Mesendoderm (in vitro differentiated cells): ENCODE data around the gene PTBP2.

Experiments
- DNase-seq: peaks from one replicate; pipeline ENCODE4 v3.0.0; 2013
- H2AK5ac ChIP-seq: 2 replicates; pipeline ENCODE4 v1.6.1; 2013; ENCODE audit warnings: low read length, inconsistent platforms
- H2BK120ac ChIP-seq: 2 replicates; pipeline ENCODE4 v1.6.1; 2013; ENCODE audit warnings: low read depth, mild to moderate bottlenecking, low read length, moderate library complexity, mixed read lengths
- H2BK15ac ChIP-seq: replicated peaks from 2 replicates; pipeline ENCODE4 v1.6.1; 2013; ENCODE audit warnings: low read depth, mild to moderate bottlenecking, moderate library complexity
- H2BK5ac ChIP-seq: 2 replicates; pipeline ENCODE4 v1.6.1; 2013; ENCODE audit warnings: low read length, inconsistent platforms
- H3K18ac ChIP-seq: 2 replicates; pipeline ENCODE4 v1.6.1; 2013; ENCODE audit warnings: mild to moderate bottlenecking, low read length, mixed read lengths
- H3K23ac ChIP-seq: one replicate; pipeline ENCODE4 v1.6.1; 2013; ENCODE audit warnings: low read length
- H3K27ac ChIP-seq: 2 replicates; pipeline ENCODE4 v1.5.1; 2013; ENCODE audit warnings: low read depth, mild to moderate bottlenecking, inconsistent platforms, low read length, moderate library complexity
- H3K27me3 ChIP-seq: 2 replicates; pipeline ENCODE4 v1.6.1; 2013; ENCODE audit warnings: low read length, control low read depth, mild to moderate bottlenecking, inconsistent platforms; ENCODE audit not compliant: insufficient read depth, poor library complexity
- H3K36me3 ChIP-seq: 2 replicates; pipeline ENCODE4 v1.6.1; 2013; ENCODE audit warnings: low read length, inconsistent platforms; ENCODE audit not compliant: control insufficient read depth, insufficient read depth
- H3K4ac ChIP-seq: one replicate; pipeline ENCODE4 v1.6.1; 2013; ENCODE audit warnings: low read depth, mild to moderate bottlenecking, low read length, moderate library complexity
- H3K4me1 ChIP-seq: 2 replicates; pipeline ENCODE4 v1.6.1; 2013; ENCODE audit warnings: low read depth, low read length, inconsistent platforms; ENCODE audit not compliant: control insufficient read depth
- H3K4me2 ChIP-seq: 2 replicates; pipeline ENCODE4 v1.6.1; 2013; ENCODE audit warnings: low read length
- H3K4me3 ChIP-seq: 2 replicates; pipeline ENCODE4 v1.5.1; 2013; ENCODE audit warnings: mild to moderate bottlenecking, low read length
- H3K56ac ChIP-seq: one replicate; pipeline ENCODE4 v1.6.1; 2013; ENCODE audit warnings: low read length
- H3K79me1 ChIP-seq: 2 replicates; pipeline ENCODE4 v1.6.1; 2013; ENCODE audit warnings: low read length, inconsistent platforms
- H3K79me2 ChIP-seq: 2 replicates; pipeline ENCODE4 v1.6.1; 2013; ENCODE audit warnings: mild to moderate bottlenecking, low read length; ENCODE audit not compliant: control insufficient read depth, insufficient read depth
- H3K9ac ChIP-seq: 2 replicates; pipeline ENCODE4 v1.6.1; 2013; ENCODE audit warnings: low read length, inconsistent platforms
- H4K5ac ChIP-seq: one replicate; pipeline ENCODE4 v1.6.1; 2013; ENCODE audit warnings: low read length
- H4K8ac ChIP-seq: one replicate; pipeline ENCODE4 v1.6.1; 2013; ENCODE audit warnings: low read depth, mild to moderate bottlenecking, control low read depth, low read length, moderate library complexity
- WGBS: extraction: QIAGEN DNeasy Blood & Tissue Kit; methylation state at CpG from one replicate; pipeline ENCODE4 v1.1.7; 2013; ENCODE audit warnings: low lambda C conversion rate, missing lambda C conversion rate; ENCODE audit not compliant: insufficient coverage; ENCODE audit errors: extremely low coverage; 5-methylcytosine and 5-hydroxymethylcytosine counted together

Gene PTBP2

GRCh38 chr1:96722161-96722922 lies 758 bp downstream of the PTBP2 start:
- Histone ChIP-seq H3K56ac (peak overlapping the region; percentile 85), H3K4me3 (peak overlapping the region; percentile 97), H3K79me1 (no peaks in the 10 kb centered on the region), H3K23ac (no peak overlapping the region), H4K8ac (peak overlapping the region; percentile 100), H3K4ac (peak overlapping the region; percentile 99), H3K27ac (peak overlapping the region; percentile 94), H3K79me2 (peaks cover 34% of the 10 kb centered on the region), H3K4me1 (peaks cover 2% of the 10 kb centered on the region), H2BK120ac (peak overlapping the region; percentile 99), H3K18ac (peak overlapping the region; percentile 100), H3K4me2 (peak overlapping the region; percentile 59), H3K27me3 (no peaks in the 10 kb centered on the region), H2AK5ac (no peak overlapping the region), H3K9ac (peak overlapping the region; percentile 95), H3K36me3 (no peaks in the 10 kb centered on the region), H2BK5ac (peak overlapping the region; percentile 24), H2BK15ac (no peak overlapping the region), H4K5ac (no peak overlapping the region)
- no CpG with 5 or more reads among the region's 29 CpGs for WGBS
- peak; percentile 75 for DNase-seq

GRCh38 chr1:96722958-96723357 lies 1.4 kb downstream of the PTBP2 start:
- no peak for DNase-seq

GRCh38 chr1:96723377-96723776 lies 1.8 kb downstream of the PTBP2 start:
- Histone ChIP-seq H3K27ac (no peak overlapping the region), H3K79me2 (peaks cover 42% of the 10 kb centered on the region), H3K4me3 (peak overlapping the region; percentile 15), H3K36me3 (no peaks in the 10 kb centered on the region), H3K4ac (no peak overlapping the region), H3K4me2 (peak overlapping the region; percentile 42), H3K79me1 (no peaks in the 10 kb centered on the region), H4K8ac (no peak overlapping the region), H2BK5ac (no peak overlapping the region), H3K56ac (peak overlapping the region; percentile 65), H3K23ac (no peak overlapping the region), H3K18ac (no peak overlapping the region), H2BK120ac (no peak overlapping the region), H4K5ac (no peak overlapping the region), H2AK5ac (no peak overlapping the region), H2BK15ac (no peak overlapping the region), H3K4me1 (peaks cover 2% of the 10 kb centered on the region), H3K9ac (peak overlapping the region; percentile 95), H3K27me3 (no peaks in the 10 kb centered on the region)
- no peak for DNase-seq
- no CpG with 5 or more reads among the region's 4 CpGs for WGBS

More at GRCh38 chr1:96722958-96723357, 1.4 kb downstream of the PTBP2 start:
- Histone ChIP-seq H2BK120ac (no peak overlapping the region), H3K79me1 (no peaks in the 10 kb centered on the region), H3K18ac (no peak overlapping the region), H4K8ac (no peak overlapping the region), H3K4ac (no peak overlapping the region), H2BK15ac (no peak overlapping the region), H3K4me3 (peak overlapping the region; percentile 97), H3K27ac (no peak overlapping the region), H2BK5ac (no peak overlapping the region), H2AK5ac (no peak overlapping the region), H3K4me1 (peaks cover 2% of the 10 kb centered on the region), H3K56ac (peak overlapping the region; percentile 65), H3K9ac (peak overlapping the region; percentile 95), H3K23ac (no peak overlapping the region), H3K36me3 (no peaks in the 10 kb centered on the region), H3K4me2 (peak overlapping the region; percentile 59), H4K5ac (no peak overlapping the region), H3K27me3 (no peaks in the 10 kb centered on the region), H3K79me2 (peaks cover 38% of the 10 kb centered on the region)
- WGBS = no CpG with 5 or more reads among the region's 3 CpGs

- H3K4ac ChIP-seq = no peak overlapping the region
- H2AK5ac ChIP-seq = no peak overlapping the region
- H2BK5ac ChIP-seq = no peak overlapping the region
- no peak overlapping the region for H3K4me3 ChIP-seq
- no peak overlapping the region for H3K27ac ChIP-seq
- no peak overlapping the region for H3K23ac ChIP-seq
- H3K4me1 ChIP-seq = peaks cover 2% of the 10 kb centered on the region
- no peak overlapping the region for H2BK15ac ChIP-seq
- no peaks in the 10 kb centered on the region for H3K27me3 ChIP-seq
- no peaks in the 10 kb centered on the region for H3K36me3 ChIP-seq
- WGBS = no CpG with 5 or more reads among the region's 3 CpGs
- H3K4me2 ChIP-seq = no peak overlapping the region
- no peak for DNase-seq
- H2BK120ac ChIP-seq = no peak overlapping the region
- H3K79me2 ChIP-seq = peaks cover 45% of the 10 kb centered on the region
- no peak overlapping the region for H3K9ac ChIP-seq
- H4K8ac ChIP-seq = no peak overlapping the region
- no peak overlapping the region for H3K56ac ChIP-seq
- no peak overlapping the region for H3K18ac ChIP-seq
- no peaks in the 10 kb centered on the region for H3K79me1 ChIP-seq
- H4K5ac ChIP-seq = no peak overlapping the region
Measured at GRCh38 chr1:96723936-96724335, 2.4 kb downstream of the PTBP2 start.

GRCh38 chr1:96727860-96728259 lies 6.3 kb downstream of the PTBP2 start:
- H2BK15ac ChIP-seq = no peak overlapping the region
- no peak overlapping the region for H3K4ac ChIP-seq
- WGBS = no CpG with 5 or more reads among the region's 3 CpGs
- no peak overlapping the region for H2AK5ac ChIP-seq
- H2BK5ac ChIP-seq = no peak overlapping the region
- DNase-seq = no peak
- H3K27ac ChIP-seq = no peak overlapping the region
- H3K9ac ChIP-seq = no peak overlapping the region
- H3K56ac ChIP-seq = no peak overlapping the region
- H2BK120ac ChIP-seq = no peak overlapping the region
- H3K4me3 ChIP-seq = no peak overlapping the region
- H3K18ac ChIP-seq = no peak overlapping the region
- H3K23ac ChIP-seq = no peak overlapping the region
- no peaks in the 10 kb centered on the region for H3K27me3 ChIP-seq
- H3K79me1 ChIP-seq = no peaks in the 10 kb centered on the region
- H3K4me2 ChIP-seq = no peak overlapping the region
- no peaks in the 10 kb centered on the region for H3K36me3 ChIP-seq
- H4K5ac ChIP-seq = no peak overlapping the region
- peaks cover 56% of the 10 kb centered on the region for H3K79me2 ChIP-seq
- H3K4me1 ChIP-seq = no peaks in the 10 kb centered on the region
- no peak overlapping the region for H4K8ac ChIP-seq
